ENCODE results near the gene PPP1R9A.

DNA sequence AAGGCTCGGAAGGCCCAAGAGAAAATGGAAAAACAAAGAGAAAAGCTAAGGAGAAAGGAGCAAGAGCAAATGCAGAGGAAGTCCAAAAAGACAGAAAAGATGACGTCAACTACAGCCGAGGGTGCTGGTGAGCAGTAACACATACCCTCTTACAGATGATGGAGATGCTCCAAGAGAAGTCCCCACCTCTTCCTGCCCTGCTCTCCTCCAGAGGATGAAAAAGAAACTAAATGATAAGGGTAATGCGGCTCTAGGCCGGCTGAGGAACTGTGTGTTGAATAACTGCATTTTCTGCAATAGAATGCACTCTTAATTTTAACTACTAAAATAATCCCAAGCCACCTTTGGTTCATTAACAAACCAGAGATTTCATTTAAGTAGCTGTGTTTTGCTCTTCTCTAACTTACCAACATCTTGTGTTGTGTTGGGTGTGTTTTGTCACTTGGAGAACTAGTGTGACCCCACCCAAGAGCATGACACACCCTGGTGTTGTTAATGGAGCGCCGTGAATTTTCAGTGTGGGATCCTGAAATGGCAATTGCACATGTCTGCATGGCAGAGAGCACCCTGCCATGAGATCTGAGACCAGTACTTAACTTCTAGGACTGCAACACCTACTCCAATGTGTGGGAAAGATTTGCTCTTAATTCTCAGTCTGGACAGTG, 382.9 kb downstream of the PPP1R9A start:
- no peak for TF ChIP-seq ZNF510 (tag by site-specific recombination; IDR thresholded peaks at IDR 0.05; ENCODE audit: insufficient replicate concordance)
- no peak for TF ChIP-seq CTCF (tag by site-specific recombination; IDR thresholded peaks at IDR 0.05)
- TF ChIP-seq, protein P1, sequence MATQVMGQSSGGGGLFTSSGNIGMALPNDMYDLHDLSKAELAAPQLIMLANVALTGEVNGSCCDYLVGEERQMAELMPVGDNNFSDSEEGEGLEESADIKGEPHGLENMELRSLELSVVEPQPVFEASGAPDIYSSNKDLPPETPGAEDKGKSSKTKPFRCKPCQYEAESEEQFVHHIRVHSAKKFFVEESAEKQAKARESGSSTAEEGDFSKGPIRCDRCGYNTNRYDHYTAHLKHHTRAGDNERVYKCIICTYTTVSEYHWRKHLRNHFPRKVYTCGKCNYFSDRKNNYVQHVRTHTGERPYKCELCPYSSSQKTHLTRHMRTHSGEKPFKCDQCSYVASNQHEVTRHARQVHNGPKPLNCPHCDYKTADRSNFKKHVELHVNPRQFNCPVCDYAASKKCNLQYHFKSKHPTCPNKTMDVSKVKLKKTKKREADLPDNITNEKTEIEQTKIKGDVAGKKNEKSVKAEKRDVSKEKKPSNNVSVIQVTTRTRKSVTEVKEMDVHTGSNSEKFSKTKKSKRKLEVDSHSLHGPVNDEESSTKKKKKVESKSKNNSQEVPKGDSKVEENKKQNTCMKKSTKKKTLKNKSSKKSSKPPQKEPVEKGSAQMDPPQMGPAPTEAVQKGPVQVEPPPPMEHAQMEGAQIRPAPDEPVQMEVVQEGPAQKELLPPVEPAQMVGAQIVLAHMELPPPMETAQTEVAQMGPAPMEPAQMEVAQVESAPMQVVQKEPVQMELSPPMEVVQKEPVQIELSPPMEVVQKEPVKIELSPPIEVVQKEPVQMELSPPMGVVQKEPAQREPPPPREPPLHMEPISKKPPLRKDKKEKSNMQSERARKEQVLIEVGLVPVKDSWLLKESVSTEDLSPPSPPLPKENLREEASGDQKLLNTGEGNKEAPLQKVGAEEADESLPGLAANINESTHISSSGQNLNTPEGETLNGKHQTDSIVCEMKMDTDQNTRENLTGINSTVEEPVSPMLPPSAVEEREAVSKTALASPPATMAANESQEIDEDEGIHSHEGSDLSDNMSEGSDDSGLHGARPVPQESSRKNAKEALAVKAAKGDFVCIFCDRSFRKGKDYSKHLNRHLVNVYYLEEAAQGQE (tag by site-specific recombination; IDR thresholded peaks at IDR 0.05), result no peak
- TF ChIP-seq, protein P2, sequence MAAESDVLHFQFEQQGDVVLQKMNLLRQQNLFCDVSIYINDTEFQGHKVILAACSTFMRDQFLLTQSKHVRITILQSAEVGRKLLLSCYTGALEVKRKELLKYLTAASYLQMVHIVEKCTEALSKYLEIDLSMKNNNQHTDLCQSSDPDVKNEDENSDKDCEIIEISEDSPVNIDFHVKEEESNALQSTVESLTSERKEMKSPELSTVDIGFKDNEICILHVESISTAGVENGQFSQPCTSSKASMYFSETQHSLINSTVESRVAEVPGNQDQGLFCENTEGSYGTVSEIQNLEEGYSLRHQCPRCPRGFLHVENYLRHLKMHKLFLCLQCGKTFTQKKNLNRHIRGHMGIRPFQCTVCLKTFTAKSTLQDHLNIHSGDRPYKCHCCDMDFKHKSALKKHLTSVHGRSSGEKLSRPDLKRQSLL (tag by site-specific recombination; IDR thresholded peaks at IDR 0.05), result no peak
- TF ChIP-seq, protein P3, sequence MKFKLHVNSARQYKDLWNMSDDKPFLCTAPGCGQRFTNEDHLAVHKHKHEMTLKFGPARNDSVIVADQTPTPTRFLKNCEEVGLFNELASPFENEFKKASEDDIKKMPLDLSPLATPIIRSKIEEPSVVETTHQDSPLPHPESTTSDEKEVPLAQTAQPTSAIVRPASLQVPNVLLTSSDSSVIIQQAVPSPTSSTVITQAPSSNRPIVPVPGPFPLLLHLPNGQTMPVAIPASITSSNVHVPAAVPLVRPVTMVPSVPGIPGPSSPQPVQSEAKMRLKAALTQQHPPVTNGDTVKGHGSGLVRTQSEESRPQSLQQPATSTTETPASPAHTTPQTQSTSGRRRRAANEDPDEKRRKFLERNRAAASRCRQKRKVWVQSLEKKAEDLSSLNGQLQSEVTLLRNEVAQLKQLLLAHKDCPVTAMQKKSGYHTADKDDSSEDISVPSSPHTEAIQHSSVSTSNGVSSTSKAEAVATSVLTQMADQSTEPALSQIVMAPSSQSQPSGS (tag by site-specific recombination; IDR thresholded peaks at IDR 0.05; ENCODE audit: low read depth), result no peak
- no peak for TF ChIP-seq ZNF211 (tag by site-specific recombination; IDR thresholded peaks at IDR 0.05; ENCODE audit: low read depth)
- no peak for TF ChIP-seq ZBTB26 (tag by site-specific recombination; optimal IDR thresholded peaks at IDR 0.05)
- no peak for TF ChIP-seq ZNF513 (tag by site-specific recombination; IDR thresholded peaks at IDR 0.05)
- TF ChIP-seq TCF7L2 (IDR thresholded peaks at IDR 0.05; ENCODE audit: borderline replicate concordance, low read depth, low read length), result no peak
- no peak for TF ChIP-seq ZNF19 (tag by site-specific recombination; IDR thresholded peaks at IDR 0.05; ENCODE audit: low read depth)
- TF ChIP-seq ZNF654 (tag by site-specific recombination; IDR thresholded peaks at IDR 0.05; ENCODE audit: low read depth), result no peak
